WERI-Rb-1 (cell line): ENCODE results near the gene DNMT1.

Experiments used
- DNase-seq: peaks from one replicate; pipeline ENCODE4 v3.0.0-alpha.2; 2020
- H3K27ac ChIP-seq: fragments of 250-450 bp; sonication (Bioruptor Pico); 2 replicates; pipeline ENCODE4 v1.5.1; 2020; ENCODE audit warnings: mild to moderate bottlenecking, moderate library complexity
- H3K27me3 ChIP-seq: fragments of 250-450 bp; sonication (Bioruptor Pico); 2 replicates; pipeline ENCODE4 v1.5.1; 2021; ENCODE audit warnings: mild to moderate bottlenecking, low read depth, moderate library complexity; ENCODE audit not compliant: insufficient read depth, severe bottlenecking
- H3K36me3 ChIP-seq: fragments of 250-450 bp; sonication (Bioruptor Pico); 2 replicates; pipeline ENCODE4 v1.5.1; 2020; ENCODE audit warnings: mild to moderate bottlenecking, moderate library complexity
- H3K4me3 ChIP-seq: 2 replicates; pipeline ENCODE4 v1.5.1; 2011; ENCODE audit warnings: low read depth, mild to moderate bottlenecking, control low read depth, low read length
- H3K9me3 ChIP-seq: fragments of 250-450 bp; sonication (Bioruptor Pico); 2 replicates; pipeline ENCODE4 v1.5.1; 2021; ENCODE audit warnings: mild to moderate bottlenecking, moderate library complexity; ENCODE audit not compliant: severe bottlenecking
- CTCF ChIP-seq: IDR thresholded peaks from 2 replicates; pipeline ENCODE4 v1.5.1; 2011; ENCODE audit warnings: low read depth, mild to moderate bottlenecking, control low read depth, inconsistent platforms, low read length

The DNMT1 gene

GRCh38 chr19:10124429-10124828 lies 70.3 kb downstream of the DNMT1 start:
- Histone ChIP-seq H3K27me3 (no peaks in the 10 kb centered on the region), H3K4me3 (no peak overlapping the region), H3K36me3 (peaks cover 43% of the 10 kb centered on the region), H3K27ac (no peak overlapping the region), H3K9me3 (no peaks in the 10 kb centered on the region)
- no peak for TF ChIP-seq CTCF
- DNase-seq, result no peak

- peaks cover 31% of the 10 kb centered on the region for H3K36me3 ChIP-seq
- no peaks in the 10 kb centered on the region for H3K9me3 ChIP-seq
- TF ChIP-seq CTCF, result no peak
- no peak overlapping the region for H3K4me3 ChIP-seq
- no peaks in the 10 kb centered on the region for H3K27me3 ChIP-seq
- H3K27ac ChIP-seq, result no peak overlapping the region
- no peak for DNase-seq
Observed at GRCh38 chr19:10122045-10122444, 72.7 kb downstream of the DNMT1 start.

GRCh38 chr19:10120538-10121189 lies 74.1 kb downstream of the DNMT1 start:
- no peaks in the 10 kb centered on the region for H3K27me3 ChIP-seq
- TF ChIP-seq CTCF, result no peak
- H3K4me3 ChIP-seq, result no peak overlapping the region
- DNase-seq, result no peak
- peaks cover 37% of the 10 kb centered on the region for H3K36me3 ChIP-seq
- H3K9me3 ChIP-seq, result no peaks in the 10 kb centered on the region
- no peak overlapping the region for H3K27ac ChIP-seq

GRCh38 chr19:10118960-10119359 lies 75.8 kb downstream of the DNMT1 start:
- Histone ChIP-seq H3K27ac (peak overlapping the region; percentile 79), H3K36me3 (peaks cover 41% of the 10 kb centered on the region)
- no peak for TF ChIP-seq CTCF

GRCh38 chr19:10116866-10117616 lies 77.7 kb downstream of the DNMT1 start:
- no peak for TF ChIP-seq CTCF
- no peak for DNase-seq
- H3K36me3 ChIP-seq, result peaks cover 43% of the 10 kb centered on the region
- H3K9me3 ChIP-seq, result no peaks in the 10 kb centered on the region
- H3K27me3 ChIP-seq, result no peaks in the 10 kb centered on the region
- no peak overlapping the region for H3K27ac ChIP-seq
- no peak overlapping the region for H3K4me3 ChIP-seq

More at GRCh38 chr19:10118960-10119359, 75.8 kb downstream of the DNMT1 start:
- DNase-seq, result no peak
- Histone ChIP-seq H3K27me3 (no peaks in the 10 kb centered on the region), H3K4me3 (peak overlapping the region; percentile 73), H3K9me3 (no peaks in the 10 kb centered on the region)
